ENCODE measurements around the gene AIMP1. TPM values are rescaled to one million over a fixed set of nuclear protein-coding genes. Genes with fewer than 3 reads are reported as not detected.

Gene AIMP1
- total RNA-seq = 20.3 TPM

DNA sequence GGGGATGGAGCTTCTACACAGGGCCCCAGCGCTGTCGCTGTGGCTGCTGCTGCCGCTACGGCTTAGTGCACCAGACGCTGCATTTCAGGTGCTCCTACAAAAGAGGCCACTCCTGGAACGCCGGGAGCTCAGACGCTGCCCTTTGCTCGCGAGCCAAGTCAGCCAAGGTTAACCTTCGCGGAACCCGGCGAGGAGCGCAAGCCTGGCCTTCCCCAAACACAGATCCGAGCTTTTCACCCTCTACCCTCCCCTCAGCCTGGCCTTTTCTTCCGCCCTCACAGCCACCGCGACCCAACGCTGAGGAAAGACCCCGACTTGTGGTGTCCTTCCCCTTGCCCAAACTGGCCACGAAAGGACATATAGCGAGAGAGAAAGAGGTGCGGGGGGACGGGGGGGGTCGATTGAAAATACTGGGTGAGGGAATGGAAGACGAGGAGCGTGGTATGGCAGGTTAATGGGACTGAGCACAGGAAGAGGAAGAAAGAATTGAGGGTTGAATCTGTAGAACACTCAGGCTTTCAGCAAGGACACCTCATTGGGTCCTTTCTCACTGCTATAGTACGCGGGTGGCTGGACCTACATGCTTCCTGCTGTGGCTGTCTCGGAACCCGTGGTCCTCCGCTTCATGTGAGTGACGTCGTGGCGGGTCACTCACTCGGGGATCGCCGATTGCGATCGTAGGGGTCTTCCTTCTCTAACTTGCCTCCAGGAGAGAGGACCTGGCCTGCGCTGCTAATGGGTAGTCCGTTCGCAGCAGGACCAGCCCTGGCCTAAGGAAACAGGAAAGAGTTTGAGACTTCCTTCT, at the start of gene AIMP1, which contains the start of gene TBCK:
Gene AIMP1 (plus strand): TSS at position 583 of the 805 bp plus-strand sequence. CDS start 8,460 bp downstream, outside the sequence.
Gene TBCK (minus strand): TSS at position 242 of the 805 bp plus-strand sequence. CDS start 7,249 bp downstream, outside the sequence.

DNA sequence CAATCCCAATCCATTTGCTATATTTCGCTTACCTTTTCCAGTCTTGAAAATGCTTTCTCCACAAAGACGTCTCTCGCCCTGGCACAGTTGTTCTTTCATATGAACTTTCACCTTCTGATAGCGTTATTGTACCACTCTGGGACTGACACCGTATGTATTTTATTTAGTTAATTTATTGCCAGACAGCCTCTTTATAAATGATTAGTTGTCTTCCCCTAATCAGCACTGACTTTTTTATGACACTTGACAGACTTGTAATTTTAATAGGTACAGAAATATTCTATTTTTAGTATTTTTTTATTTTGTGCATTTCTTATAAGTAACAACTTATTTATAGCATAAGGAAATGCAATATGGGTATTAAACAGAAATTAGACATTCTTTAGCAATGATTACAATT, 52.3 kb downstream of the AIMP1 start, which contains the start of gene GIMD1:
Gene GIMD1 (minus strand): TSS at position 101 of the 400 bp plus-strand sequence. CDS start 1,343 bp downstream, outside the sequence.

Other genes with a start within 250 kb of the AIMP1 start
- gene TBCK, start 341 bp upstream of the AIMP1 start, total RNA-seq = 147 TPM
- not detected for gene GIMD1, start 52.2 kb downstream of the AIMP1 start, total RNA-seq